K562 (cell line): ENCODE results near the gene MYBPHL. TPM values are rescaled to one million over a fixed set of nuclear protein-coding genes. Genes with fewer than 3 reads are reported as not detected.

Experiments
- BRCA1 ChIP-seq, 2 experiments: fragments of 450-650 bp in 1 of 2; sonication (generic) in 1 of 2; formaldehyde crosslinking in 1 of 2; IDR thresholded peaks; 2 replicates each; pipeline versions ENCODE4 v1.5.0 to v1.6.1; 2017 to 2020; ENCODE audit warnings: mild to moderate bottlenecking in 1 of 2, missing genetic modification reagents in 1 of 2
- CBX3 ChIP-seq, 2 experiments: IDR thresholded peaks; 1 replicate in 1 of 2; 2 replicates in 1 of 2; pipeline ENCODE4 v1.6.1; 2012; ENCODE audit warnings: inconsistent platforms in 2 of 2, low read length in 2 of 2, borderline replicate concordance in 1 of 2, control low read depth in 1 of 2
- CEBPB ChIP-seq: fragments of 450-650 bp; IDR thresholded peaks from 2 replicates; pipeline ENCODE4 v1.6.1; 2016; ENCODE audit warnings: missing genetic modification characterization, missing compliant biosample characterization
- CHD1 ChIP-seq: fragments of 200-600 bp; sonication (generic); IDR thresholded peaks from one replicate; pipeline ENCODE4 v1.6.1; 2012; ENCODE audit warnings: mild to moderate bottlenecking, moderate library complexity, low read length, inconsistent platforms
- CREBBP ChIP-seq: IDR thresholded peaks from one replicate; pipeline ENCODE4 v1.6.1; 2012; ENCODE audit warnings: low read depth, mild to moderate bottlenecking, control low read depth, inconsistent platforms, low read length
- DPF2 ChIP-seq: fragments of 450-650 bp; IDR thresholded peaks from 2 replicates; pipeline ENCODE4 v1.6.1; 2016
- E2F1 ChIP-seq: sonication (generic); formaldehyde crosslinking; IDR thresholded peaks from 2 replicates; pipeline ENCODE4 v1.8.1; 2023; ENCODE audit warnings: mild to moderate bottlenecking, missing genetic modification reagents, moderate library complexity
- EP300 ChIP-seq: IDR thresholded peaks from 2 replicates; pipeline ENCODE4 v1.6.1; 2012; ENCODE audit warnings: low read length, improper control_type of control experiment
- FOXM1 ChIP-seq, 2 experiments: fragments of 450-650 bp in 1 of 2; sonication (generic) in 1 of 2; formaldehyde crosslinking in 1 of 2; IDR thresholded peaks; 2 replicates each; pipeline versions ENCODE4 v1.6.1 to v1.9.0; 2017 to 2022; ENCODE audit warnings: low read depth in 2 of 2, mild to moderate bottlenecking in 2 of 2, missing genetic modification reagents in 1 of 2, moderate library complexity in 1 of 2
- NKRF ChIP-seq: fragments of 450-650 bp; IDR thresholded peaks from 2 replicates; pipeline ENCODE4 v1.6.1; 2016; ENCODE audit warnings: borderline replicate concordance
- RBM34 ChIP-seq: fragments of 200-400 bp; formaldehyde crosslinking; IDR thresholded peaks from 2 replicates; pipeline ENCODE4 v1.6.1; 2018; ENCODE audit warnings: low read length, borderline replicate concordance; ENCODE audit not compliant: insufficient read depth
- ZNF584 ChIP-seq: fragments of 200-800 bp; sonication (Bioruptor generic); IDR thresholded peaks from 2 replicates; pipeline ENCODE4 v1.6.1; 2016; ENCODE audit warnings: low read depth, mild to moderate bottlenecking, missing genetic modification characterization, missing compliant biosample characterization
- polyA plus RNA-seq, 8 experiments: library from polyadenylated mRNA; depleted of rRNA in 4 of 8; stranded (reverse) in 5 of 8; unstranded in 3 of 8; fragments of >200 nt; fragmentation: Nextera tagmentation in 2 of 8; fragmentation: Illumina TruSeq in 1 of 8; extraction: Ambion mirVana in 2 of 8; extraction: Trizol in 1 of 8; gene quantifications; 2 replicates each; pipeline versions ENCODE4 v1.2.1 to v1.2.3, GENCODE V29; 2011 to 2014; ENCODE audit warnings: inconsistent platforms in 1 of 8, missing spikeins in 1 of 8
- total RNA-seq, 7 experiments: library from RNA; depleted of rRNA in 6 of 7; stranded (reverse); fragments of >200 nt in 6 of 7; fragmentation: Illumina TruSeq in 2 of 7; extraction: Trizol in 2 of 7; gene quantifications; 2 replicates each; pipeline versions ENCODE4 v1.2.1 to v1.2.3, GENCODE V29; 2011 to 2021; ENCODE audit warnings: low replicate concordance in 1 of 7
- TF ChIP-seq, protein P1 (sequence below), 2 experiments: fragments of 250-450 bp in 1 of 2; fragments of 450-650 bp in 1 of 2; sonication (Bioruptor Pico) in 1 of 2; IDR thresholded peaks; 2 replicates each; pipeline versions ENCODE4 v1.6.1 to v1.8.0; 2016 to 2021; ENCODE audit warnings: mild to moderate bottlenecking in 2 of 2, moderate library complexity in 2 of 2, missing compliant biosample characterization in 1 of 2, missing genetic modification characterization in 1 of 2
- TF ChIP-seq, protein P2 (sequence below): sonication (generic); formaldehyde crosslinking; IDR thresholded peaks from 2 replicates; pipeline ENCODE4 v1.8.0; 2022; ENCODE audit warnings: mild to moderate bottlenecking, missing genetic modification reagents
- TF ChIP-seq, protein P3 (sequence below): IDR thresholded peaks from 2 replicates; pipeline ENCODE4 v1.6.1; 2011; ENCODE audit warnings: borderline replicate concordance, low read depth, mild to moderate bottlenecking, moderate library complexity, low read length; ENCODE audit not compliant: insufficient read depth, poor library complexity, severe bottlenecking

Gene MYBPHL
- total and polyA plus RNA-seq, 9 of the 15 experiments (the other 6 are each of a cell fraction or from before 2014, with no cell fraction given) = 0.20 to 1.9 (median 0.33) TPM

GRCh38 chr1:109282952-109283747 is 23.7 kb downstream of the MYBPHL start, which contains the start of gene PSRC1 (continued):
- TF ChIP-seq FOXM1 (IDR thresholded peaks at IDR 0.05; ENCODE audit: low read depth) (peak; percentile 88), FOXM1 (CRISPR knock-in tag; IDR thresholded peaks at IDR 0.05; ENCODE audit: low read depth) (peak; percentile 79; the same call in 1 of the 2 replicates), CEBPB (no peak), BRCA1 (IDR thresholded peaks at IDR 0.05) (no peak), BRCA1 (CRISPR knock-in tag; IDR thresholded peaks at IDR 0.05) (no peak), CREBBP (no peak), ZNF584 (CRISPR knock-in tag) (peak; percentile 30), DPF2 (peak; percentile 70; the same call in 1 of the 2 replicates), EP300 (no peak; the same call in none of the 2 replicates), CHD1 (peak; percentile 77), CBX3 (IDR thresholded peaks at IDR 0.05; ENCODE audit: borderline replicate concordance in 1 of 2, low read length in 2 of 2) (peak in 1 of 2 experiments; percentile 84; a peak in 2 of 3 replicates), NKRF (peak; percentile 90), RBM34 (no peak), E2F1 (CRISPR knock-in tag) (0 out of 2 replicates have a peak, but pooled peaks have one; percentile 58)
- TF ChIP-seq, protein P1, sequence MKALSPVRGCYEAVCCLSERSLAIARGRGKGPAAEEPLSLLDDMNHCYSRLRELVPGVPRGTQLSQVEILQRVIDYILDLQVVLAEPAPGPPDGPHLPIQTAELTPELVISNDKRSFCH (CRISPR knock-in tag; IDR thresholded peaks at IDR 0.05) = no peak
- TF ChIP-seq, protein P1 (tag; IDR thresholded peaks at IDR 0.05) = peak; percentile 66
- TF ChIP-seq, protein P2, sequence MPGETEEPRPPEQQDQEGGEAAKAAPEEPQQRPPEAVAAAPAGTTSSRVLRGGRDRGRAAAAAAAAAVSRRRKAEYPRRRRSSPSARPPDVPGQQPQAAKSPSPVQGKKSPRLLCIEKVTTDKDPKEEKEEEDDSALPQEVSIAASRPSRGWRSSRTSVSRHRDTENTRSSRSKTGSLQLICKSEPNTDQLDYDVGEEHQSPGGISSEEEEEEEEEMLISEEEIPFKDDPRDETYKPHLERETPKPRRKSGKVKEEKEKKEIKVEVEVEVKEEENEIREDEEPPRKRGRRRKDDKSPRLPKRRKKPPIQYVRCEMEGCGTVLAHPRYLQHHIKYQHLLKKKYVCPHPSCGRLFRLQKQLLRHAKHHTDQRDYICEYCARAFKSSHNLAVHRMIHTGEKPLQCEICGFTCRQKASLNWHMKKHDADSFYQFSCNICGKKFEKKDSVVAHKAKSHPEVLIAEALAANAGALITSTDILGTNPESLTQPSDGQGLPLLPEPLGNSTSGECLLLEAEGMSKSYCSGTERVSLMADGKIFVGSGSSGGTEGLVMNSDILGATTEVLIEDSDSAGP (CRISPR knock-in tag) = 0 out of 2 replicates have a peak, but pooled peaks have one; percentile 35
- TF ChIP-seq, protein P3, sequence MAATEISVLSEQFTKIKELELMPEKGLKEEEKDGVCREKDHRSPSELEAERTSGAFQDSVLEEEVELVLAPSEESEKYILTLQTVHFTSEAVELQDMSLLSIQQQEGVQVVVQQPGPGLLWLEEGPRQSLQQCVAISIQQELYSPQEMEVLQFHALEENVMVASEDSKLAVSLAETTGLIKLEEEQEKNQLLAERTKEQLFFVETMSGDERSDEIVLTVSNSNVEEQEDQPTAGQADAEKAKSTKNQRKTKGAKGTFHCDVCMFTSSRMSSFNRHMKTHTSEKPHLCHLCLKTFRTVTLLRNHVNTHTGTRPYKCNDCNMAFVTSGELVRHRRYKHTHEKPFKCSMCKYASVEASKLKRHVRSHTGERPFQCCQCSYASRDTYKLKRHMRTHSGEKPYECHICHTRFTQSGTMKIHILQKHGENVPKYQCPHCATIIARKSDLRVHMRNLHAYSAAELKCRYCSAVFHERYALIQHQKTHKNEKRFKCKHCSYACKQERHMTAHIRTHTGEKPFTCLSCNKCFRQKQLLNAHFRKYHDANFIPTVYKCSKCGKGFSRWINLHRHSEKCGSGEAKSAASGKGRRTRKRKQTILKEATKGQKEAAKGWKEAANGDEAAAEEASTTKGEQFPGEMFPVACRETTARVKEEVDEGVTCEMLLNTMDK = peak; percentile 49
